Measurements from ENCODE around the gene AKAP6. TPM values are rescaled to one million over a fixed set of nuclear protein-coding genes. Genes with fewer than 3 reads are reported as not detected.

Gene AKAP6
- total and polyA plus RNA-seq, 2 experiments from 2014 or later, result 9.2 to 21.8 TPM

- Histone ChIP-seq H3K27ac (no peak overlapping the region), H3K9me3 (ENCODE audit: low read depth) (no peaks in the 10 kb centered on the region), H3K4me1 (ENCODE audit: low read depth) (no peaks in the 10 kb centered on the region), H3K36me3 (peaks cover 4% of the 10 kb centered on the region), H3K4me3 (no peak overlapping the region), H3K27me3 (no peaks in the 10 kb centered on the region)
- TF ChIP-seq CTCF (IDR thresholded peaks at IDR 0.05; ENCODE audit: low read depth, low read length), result no peak
- no peak for DNase-seq (ENCODE audit: low read depth in 1 of 2, low spot score in 1 of 2)
Measured at GRCh38 chr14:32601069-32601468, 272.0 kb downstream of the AKAP6 start.

GRCh38 chr14:32601906-32602305, 272.8 kb downstream of the AKAP6 start:
- Histone ChIP-seq H3K9me3 (ENCODE audit: low read depth) (no peaks in the 10 kb centered on the region), H3K36me3 (peaks cover 4% of the 10 kb centered on the region), H3K27ac (no peak overlapping the region), H3K4me3 (no peak overlapping the region), H3K4me1 (ENCODE audit: low read depth) (peaks cover 8% of the 10 kb centered on the region), H3K27me3 (no peaks in the 10 kb centered on the region)
- peak; percentile 13 to 48 for DNase-seq (ENCODE audit: low read depth in 1 of 2, low spot score in 1 of 2)
- no peak for TF ChIP-seq CTCF (IDR thresholded peaks at IDR 0.05; ENCODE audit: low read depth, low read length)

GRCh38 chr14:32602699-32603098, 273.6 kb downstream of the AKAP6 start:
- peaks cover 16% of the 10 kb centered on the region for H3K4me1 ChIP-seq (ENCODE audit: low read depth)
- H3K27me3 ChIP-seq, result no peaks in the 10 kb centered on the region

GRCh38 chr14:32603992-32604565, 275.0 kb downstream of the AKAP6 start:
- Histone ChIP-seq H3K36me3 (peaks cover 4% of the 10 kb centered on the region), H3K27ac (no peak overlapping the region), H3K9me3 (ENCODE audit: low read depth) (no peaks in the 10 kb centered on the region), H3K4me3 (no peak overlapping the region), H3K4me1 (ENCODE audit: low read depth) (peaks cover 18% of the 10 kb centered on the region), H3K27me3 (no peaks in the 10 kb centered on the region)
- no peak for DNase-seq (ENCODE audit: low read depth in 1 of 2, low spot score in 1 of 2)
- no peak for TF ChIP-seq CTCF (IDR thresholded peaks at IDR 0.05; ENCODE audit: low read depth, low read length)

More at GRCh38 chr14:32602699-32603098, 273.6 kb downstream of the AKAP6 start:
- Histone ChIP-seq H3K9me3 (ENCODE audit: low read depth) (no peaks in the 10 kb centered on the region), H3K4me3 (no peak overlapping the region), H3K36me3 (peaks cover 4% of the 10 kb centered on the region), H3K27ac (no peak overlapping the region)
- DNase-seq (ENCODE audit: low read depth in 1 of 2, low spot score in 1 of 2), result no peak
- TF ChIP-seq CTCF (IDR thresholded peaks at IDR 0.05; ENCODE audit: low read depth, low read length), result no peak

GRCh38 chr14:32606301-32606700, 277.2 kb downstream of the AKAP6 start:
- Histone ChIP-seq H3K4me3 (no peak overlapping the region), H3K4me1 (ENCODE audit: low read depth) (peaks cover 18% of the 10 kb centered on the region), H3K36me3 (no peaks in the 10 kb centered on the region), H3K27me3 (no peaks in the 10 kb centered on the region), H3K9me3 (ENCODE audit: low read depth) (no peaks in the 10 kb centered on the region), H3K27ac (no peak overlapping the region)
- DNase-seq (ENCODE audit: low read depth in 1 of 2, low spot score in 1 of 2), result peak in 1 of 2 donors; percentile 20
- no peak for TF ChIP-seq CTCF (IDR thresholded peaks at IDR 0.05; ENCODE audit: low read depth, low read length)
